ENCODE measurements around the gene WDHD1.
A peak's percentile ranks its signal among the peaks of the same experiment; 100 is the strongest.
"Not testable (repeated sequence)": the region's sequence is repeated elsewhere in the genome, so short reads cannot be mapped to it uniquely, and the experiment has no call there.

WDHD1 gene

DNA sequence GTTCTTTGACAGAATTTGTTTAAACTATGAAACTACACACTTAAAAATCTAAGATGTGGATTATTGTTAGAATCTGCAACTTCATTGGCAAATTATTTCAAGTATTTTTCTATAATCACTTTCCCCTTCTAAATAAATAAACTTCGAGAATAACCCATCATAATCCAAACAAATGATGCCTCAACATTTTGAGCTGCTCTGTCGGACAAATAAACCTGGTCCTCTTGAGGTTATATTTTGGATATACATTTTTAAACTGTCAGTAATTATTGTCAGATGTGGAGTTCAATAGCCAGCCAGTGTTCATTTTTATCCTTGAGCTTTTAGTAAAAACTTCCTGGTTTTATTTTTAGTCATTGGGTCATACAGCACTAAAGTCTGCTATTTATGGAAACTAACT, 38.0 kb upstream of the WDHD1 start:
- not testable (repeated sequence) for H2BK5ac ChIP-seq (ENCODE audit: low read depth, low read length, poor library complexity, severe bottlenecking); H3K79me1 ChIP-seq (replicated peaks; ENCODE audit: low read length, poor library complexity, severe bottlenecking); H4K91ac ChIP-seq (ENCODE audit: low read length); H2AFZ ChIP-seq (ENCODE audit: low read depth, low read length); H3K27me3 ChIP-seq (ENCODE audit: control insufficient read depth in 1 of 2, insufficient read depth in 1 of 2, low read length in 2 of 2); H3K18ac ChIP-seq (ENCODE audit: low read depth in 1 of 2, low read length in 2 of 2); H2BK12ac ChIP-seq (ENCODE audit: low read length in 2 of 2); H3K23ac ChIP-seq (ENCODE audit: low read length in 2 of 2); H3K4ac ChIP-seq (ENCODE audit: low read depth in 1 of 2, low read length in 2 of 2); H3K4me2 ChIP-seq (ENCODE audit: low read length, poor library complexity, severe bottlenecking); H3K4me1 ChIP-seq (ENCODE audit: control insufficient read depth, insufficient read depth, low read depth, low read length); DNase-seq; H2BK120ac ChIP-seq (ENCODE audit: low read depth, low read length); H3K14ac ChIP-seq (ENCODE audit: low read length in 2 of 2); H3K4me3 ChIP-seq (ENCODE audit: insufficient read depth in 1 of 2, low read depth in 1 of 2, low read length in 2 of 2); H2AK5ac ChIP-seq (ENCODE audit: low read length, severe bottlenecking); H4K8ac ChIP-seq (ENCODE audit: low read length); H3K9me3 ChIP-seq (ENCODE audit: control insufficient read depth, low read length); H3K27ac ChIP-seq (ENCODE audit: low read length, poor library complexity, severe bottlenecking); H2BK15ac ChIP-seq (ENCODE audit: low read depth, poor library complexity, severe bottlenecking)
- no CpG with 5 or more reads among the region's 2 CpGs for WGBS
- peak overlapping the region; percentile 28 for H3K9ac ChIP-seq (ENCODE audit: low read length)
- H3K36me3 ChIP-seq (ENCODE audit: control insufficient read depth in 1 of 2, insufficient read depth in 2 of 2, low read depth in 1 of 2, low read length in 2 of 2), result peaks cover 14 to 73% of the 10 kb centered on the region in 2 experiments

DNA sequence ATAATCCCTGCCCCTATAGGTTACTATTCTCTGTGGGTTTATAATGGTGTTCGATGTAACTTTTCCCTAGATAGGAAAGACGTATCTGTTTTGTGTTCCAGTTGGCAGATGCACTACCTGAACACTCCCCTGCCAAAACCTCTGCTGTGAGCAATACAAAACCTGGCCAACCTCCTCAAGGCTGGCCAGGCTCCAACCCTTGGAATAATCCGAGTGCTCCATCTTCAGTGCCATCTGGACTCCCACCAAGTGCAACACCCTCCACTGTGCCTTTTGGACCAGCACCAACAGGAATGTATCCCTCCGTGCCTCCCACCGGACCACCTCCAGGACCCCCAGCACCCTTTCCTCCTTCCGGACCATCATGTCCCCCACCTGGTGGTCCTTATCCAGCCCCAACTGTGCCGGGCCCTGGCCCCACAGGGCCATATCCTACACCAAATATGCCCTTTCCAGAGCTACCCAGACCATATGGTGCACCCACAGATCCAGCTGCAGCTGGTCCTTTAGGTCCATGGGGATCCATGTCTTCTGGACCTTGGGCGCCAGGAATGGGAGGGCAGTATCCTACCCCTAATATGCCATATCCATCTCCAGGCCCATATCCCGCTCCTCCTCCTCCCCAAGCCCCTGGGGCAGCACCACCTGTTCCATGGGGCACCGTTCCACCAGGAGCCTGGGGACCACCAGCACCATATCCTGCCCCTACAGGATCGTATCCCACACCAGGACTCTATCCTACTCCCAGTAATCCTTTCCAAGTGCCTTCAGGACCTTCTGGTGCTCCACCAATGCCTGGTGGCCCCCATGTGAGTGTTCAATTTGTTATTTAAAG, 35.8 kb upstream of the WDHD1 start:
- Histone ChIP-seq H2AK5ac (ENCODE audit: low read length, severe bottlenecking) (no peak overlapping the region), H3K27ac (ENCODE audit: low read length, poor library complexity, severe bottlenecking) (no peak overlapping the region), H3K36me3 (ENCODE audit: control insufficient read depth in 1 of 2, insufficient read depth in 2 of 2, low read depth in 1 of 2, low read length in 2 of 2) (peaks cover 14 to 73% of the 10 kb centered on the region in 2 experiments), H2BK5ac (ENCODE audit: low read depth, low read length, poor library complexity, severe bottlenecking) (no peak overlapping the region), H3K14ac (ENCODE audit: low read length in 2 of 2) (no peak overlapping the region), H3K4ac (ENCODE audit: low read depth in 1 of 2, low read length in 2 of 2) (no peak overlapping the region), H3K4me2 (ENCODE audit: low read length, poor library complexity, severe bottlenecking) (no peak overlapping the region), H3K9ac (ENCODE audit: low read length) (no peak overlapping the region), H3K4me1 (ENCODE audit: control insufficient read depth, insufficient read depth, low read depth, low read length) (no peaks in the 10 kb centered on the region), H4K91ac (ENCODE audit: low read length) (no peak overlapping the region), H4K8ac (ENCODE audit: low read length) (peak overlapping the region; percentile 50), H2BK12ac (ENCODE audit: low read length in 2 of 2) (no peak overlapping the region), H2AFZ (ENCODE audit: low read depth, low read length) (no peak overlapping the region), H3K18ac (ENCODE audit: low read depth in 1 of 2, low read length in 2 of 2) (no peak overlapping the region), H3K4me3 (ENCODE audit: insufficient read depth in 1 of 2, low read depth in 1 of 2, low read length in 2 of 2) (no peak overlapping the region), H3K23ac (ENCODE audit: low read length in 2 of 2) (no peak overlapping the region), H2BK15ac (ENCODE audit: low read depth, poor library complexity, severe bottlenecking) (no peak overlapping the region), H3K9me3 (ENCODE audit: control insufficient read depth, low read length) (no peaks in the 10 kb centered on the region), H2BK120ac (ENCODE audit: low read depth, low read length) (no peak overlapping the region), H3K79me1 (replicated peaks; ENCODE audit: low read length, poor library complexity, severe bottlenecking) (peaks cover 3% of the 10 kb centered on the region), H3K27me3 (ENCODE audit: control insufficient read depth in 1 of 2, insufficient read depth in 1 of 2, low read length in 2 of 2) (no peaks in the 10 kb centered on the region)
- DNase-seq, result no peak
- 96% methylated on average over 10 of the region's 11 CpGs for WGBS

DNA sequence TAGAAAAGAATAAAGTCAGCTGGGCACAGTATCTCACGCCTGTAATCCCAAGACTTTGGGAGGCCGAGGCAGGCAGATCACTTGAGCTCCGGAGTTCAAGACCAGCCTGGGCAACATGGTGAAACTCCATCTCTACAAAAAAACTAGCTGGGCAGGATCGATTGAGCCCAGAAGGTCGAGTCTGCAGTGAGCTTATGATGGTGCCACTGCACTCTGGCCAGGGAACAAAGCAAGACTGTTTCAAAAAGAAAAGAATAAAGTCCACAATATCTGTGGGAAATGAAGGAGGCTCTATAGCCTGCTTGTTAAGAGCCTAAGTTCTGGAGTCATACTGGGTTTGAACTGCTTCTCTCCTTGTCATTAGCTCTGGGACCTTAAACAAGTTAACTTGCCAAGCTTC, 32.4 kb upstream of the WDHD1 start:
- Histone ChIP-seq H2BK12ac (ENCODE audit: low read length in 2 of 2) (no peak overlapping the region), H3K9me3 (ENCODE audit: control insufficient read depth, low read length) (no peaks in the 10 kb centered on the region), H2AK5ac (ENCODE audit: low read length, severe bottlenecking) (no peak overlapping the region), H3K4me2 (ENCODE audit: low read length, poor library complexity, severe bottlenecking) (no peak overlapping the region), H3K9ac (ENCODE audit: low read length) (no peak overlapping the region), H4K91ac (ENCODE audit: low read length) (no peak overlapping the region), H3K14ac (ENCODE audit: low read length in 2 of 2) (no peak overlapping the region), H3K27ac (ENCODE audit: low read length, poor library complexity, severe bottlenecking) (no peak overlapping the region), H2BK120ac (ENCODE audit: low read depth, low read length) (no peak overlapping the region), H3K4me3 (ENCODE audit: insufficient read depth in 1 of 2, low read depth in 1 of 2, low read length in 2 of 2) (no peak overlapping the region), H2BK5ac (ENCODE audit: low read depth, low read length, poor library complexity, severe bottlenecking) (no peak overlapping the region), H2BK15ac (ENCODE audit: low read depth, poor library complexity, severe bottlenecking) (no peak overlapping the region), H3K4ac (ENCODE audit: low read depth in 1 of 2, low read length in 2 of 2) (no peak overlapping the region), H3K79me1 (replicated peaks; ENCODE audit: low read length, poor library complexity, severe bottlenecking) (peaks cover 1% of the 10 kb centered on the region), H3K4me1 (ENCODE audit: control insufficient read depth, insufficient read depth, low read depth, low read length) (no peaks in the 10 kb centered on the region), H4K8ac (ENCODE audit: low read length) (no peak overlapping the region), H3K27me3 (ENCODE audit: control insufficient read depth in 1 of 2, insufficient read depth in 1 of 2, low read length in 2 of 2) (no peaks in the 10 kb centered on the region), H3K36me3 (ENCODE audit: control insufficient read depth in 1 of 2, insufficient read depth in 2 of 2, low read depth in 1 of 2, low read length in 2 of 2) (peaks cover 12 to 62% of the 10 kb centered on the region in 2 experiments), H3K18ac (ENCODE audit: low read depth in 1 of 2, low read length in 2 of 2) (no peak overlapping the region), H3K23ac (ENCODE audit: low read length in 2 of 2) (no peak overlapping the region), H2AFZ (ENCODE audit: low read depth, low read length) (no peak overlapping the region)
- no peak for DNase-seq
- WGBS, result 97% methylated on average over 5 of the region's 5 CpGs

DNA sequence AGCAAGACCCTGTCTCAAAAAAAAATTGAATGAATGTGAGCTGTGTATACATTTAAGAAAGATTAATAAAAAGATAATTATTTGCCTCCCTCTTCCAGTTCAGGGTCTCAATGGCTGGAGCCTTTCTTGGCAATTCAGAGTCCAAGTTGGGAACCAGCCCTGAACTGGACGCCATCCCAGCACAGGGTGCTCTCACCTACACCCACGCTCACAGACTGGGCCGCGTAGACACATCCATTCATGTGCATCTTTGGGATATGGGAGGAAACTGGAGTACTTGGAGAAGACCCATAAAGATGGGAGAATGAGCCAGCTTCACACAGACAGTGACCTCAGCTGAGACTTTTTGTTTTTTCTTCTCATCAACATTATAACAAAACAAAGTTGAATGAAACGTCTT, 31.0 kb upstream of the WDHD1 start:
- H3K4me3 ChIP-seq (ENCODE audit: insufficient read depth in 1 of 2, low read depth in 1 of 2, low read length in 2 of 2), result no peak overlapping the region
- WGBS, result 100% methylated on average over 2 of the region's 5 CpGs
- H2BK12ac ChIP-seq (ENCODE audit: low read length in 2 of 2), result no peak overlapping the region
- H3K36me3 ChIP-seq (ENCODE audit: control insufficient read depth in 1 of 2, insufficient read depth in 2 of 2, low read depth in 1 of 2, low read length in 2 of 2), result peaks cover 6 to 59% of the 10 kb centered on the region in 2 experiments
- no peak overlapping the region for H3K27ac ChIP-seq (ENCODE audit: low read length, poor library complexity, severe bottlenecking)
- no peak overlapping the region for H3K18ac ChIP-seq (ENCODE audit: low read depth in 1 of 2, low read length in 2 of 2)
- H3K4me1 ChIP-seq (ENCODE audit: control insufficient read depth, insufficient read depth, low read depth, low read length), result no peaks in the 10 kb centered on the region
- no peaks in the 10 kb centered on the region for H3K79me1 ChIP-seq (replicated peaks; ENCODE audit: low read length, poor library complexity, severe bottlenecking)
- H3K14ac ChIP-seq (ENCODE audit: low read length in 2 of 2), result no peak overlapping the region
- H3K9ac ChIP-seq (ENCODE audit: low read length), result no peak overlapping the region
- H3K27me3 ChIP-seq (ENCODE audit: control insufficient read depth in 1 of 2, insufficient read depth in 1 of 2, low read length in 2 of 2), result no peaks in the 10 kb centered on the region
- no peak overlapping the region for H3K4me2 ChIP-seq (ENCODE audit: low read length, poor library complexity, severe bottlenecking)
- no peaks in the 10 kb centered on the region for H3K9me3 ChIP-seq (ENCODE audit: control insufficient read depth, low read length)
- H3K23ac ChIP-seq (ENCODE audit: low read length in 2 of 2), result no peak overlapping the region
- no peak overlapping the region for H3K4ac ChIP-seq (ENCODE audit: low read depth in 1 of 2, low read length in 2 of 2)
- H2BK120ac ChIP-seq (ENCODE audit: low read depth, low read length), result no peak overlapping the region
- no peak overlapping the region for H2BK5ac ChIP-seq (ENCODE audit: low read depth, low read length, poor library complexity, severe bottlenecking)
- H4K91ac ChIP-seq (ENCODE audit: low read length), result no peak overlapping the region
- no peak overlapping the region for H2BK15ac ChIP-seq (ENCODE audit: low read depth, poor library complexity, severe bottlenecking)
- no peak for DNase-seq
- no peak overlapping the region for H2AFZ ChIP-seq (ENCODE audit: low read depth, low read length)
- no peak overlapping the region for H4K8ac ChIP-seq (ENCODE audit: low read length)
- H2AK5ac ChIP-seq (ENCODE audit: low read length, severe bottlenecking), result no peak overlapping the region

Measured in mesenchymal stem cell (in vitro differentiated cells and primary cell).